MM.1S (cell line): Measurements from ENCODE around the gene OR13C9.

ENCODE experiments used
- CTCF ChIP-seq: fragments of 300-600 bp; sonication (generic); IDR thresholded peaks from 2 replicates; pipeline ENCODE4 v1.5.1; 2016; ENCODE audit warnings: antibody characterized with exemption, low read length, mixed read lengths
- EZH2phosphoT487 ChIP-seq: fragments of 300-600 bp; sonication (generic); IDR thresholded peaks from 2 replicates; pipeline ENCODE4 v1.6.1; 2018; ENCODE audit warnings: antibody characterized with exemption, low read length

- TF ChIP-seq CTCF: no peak
- TF ChIP-seq EZH2phosphoT487: no peak
These were observed 16.0 kb upstream of the OR13C9 start for GRCh38 chr9:104633976-104634520.
